Measurements from ENCODE around the gene CRTC1.

The CRTC1 gene

GRCh38 chr19:18654469-18654868, 29.0 kb upstream of the CRTC1 start:
- DNase-seq = no peak

- no peak for DNase-seq
Measured at GRCh38 chr19:18655173-18655844, 28.2 kb upstream of the CRTC1 start.

- no peak for DNase-seq
Measured at GRCh38 chr19:18656337-18657086, 27.0 kb upstream of the CRTC1 start.

- no peak for DNase-seq
Measured at GRCh38 chr19:18657590-18658365, 25.7 kb upstream of the CRTC1 start.

- DNase-seq = no peak
Measured at GRCh38 chr19:18658366-18658855, 25.1 kb upstream of the CRTC1 start.

GRCh38 chr19:18659281-18660050, 24.0 kb upstream of the CRTC1 start:
- DNase-seq = no peak

GRCh38 chr19:18660051-18660910, 23.2 kb upstream of the CRTC1 start:
- DNase-seq = no peak

- DNase-seq = no peak
Measured at GRCh38 chr19:18660939-18661670, 22.4 kb upstream of the CRTC1 start.

GRCh38 chr19:18662972-18663732, 20.3 kb upstream of the CRTC1 start:
- no peak for DNase-seq

GRCh38 chr19:18663940-18664530, 19.4 kb upstream of the CRTC1 start:
- no peak for DNase-seq

- no peak for DNase-seq
Measured at GRCh38 chr19:18665771-18666202, 17.7 kb upstream of the CRTC1 start.

- no peak for DNase-seq
Measured at GRCh38 chr19:18666317-18666716, 17.2 kb upstream of the CRTC1 start.

GRCh38 chr19:18666784-18667183, 16.7 kb upstream of the CRTC1 start:
- no peak for DNase-seq

GRCh38 chr19:18667531-18668251, 15.8 kb upstream of the CRTC1 start:
- no peak for DNase-seq

GRCh38 chr19:18668252-18668631, 15.2 kb upstream of the CRTC1 start:
- DNase-seq = no peak

GRCh38 chr19:18668744-18669523, 14.5 kb upstream of the CRTC1 start:
- DNase-seq = no peak

GRCh38 chr19:18669524-18669817, 14.0 kb upstream of the CRTC1 start:
- DNase-seq = no peak

GRCh38 chr19:18669883-18670282, 13.6 kb upstream of the CRTC1 start:
- no peak for DNase-seq

GRCh38 chr19:18670312-18670711, 13.2 kb upstream of the CRTC1 start:
- DNase-seq = no peak
